NCI-H2171 treated with DMSO at 0.1 percent for 48 hours (cell line): ENCODE results near the gene CDC42BPA.
A peak's percentile ranks its signal among the peaks of the same experiment; 100 is the strongest.
"Not testable (repeated sequence)": the region's sequence is repeated elsewhere in the genome, so short reads cannot be mapped to it uniquely, and the experiment has no call there.

Experiments used
- DNase-seq: peaks from one replicate; lab custom pipeline; 2025; lab: John Stamatoyannopoulos, UW

CDC42BPA gene

DNA sequence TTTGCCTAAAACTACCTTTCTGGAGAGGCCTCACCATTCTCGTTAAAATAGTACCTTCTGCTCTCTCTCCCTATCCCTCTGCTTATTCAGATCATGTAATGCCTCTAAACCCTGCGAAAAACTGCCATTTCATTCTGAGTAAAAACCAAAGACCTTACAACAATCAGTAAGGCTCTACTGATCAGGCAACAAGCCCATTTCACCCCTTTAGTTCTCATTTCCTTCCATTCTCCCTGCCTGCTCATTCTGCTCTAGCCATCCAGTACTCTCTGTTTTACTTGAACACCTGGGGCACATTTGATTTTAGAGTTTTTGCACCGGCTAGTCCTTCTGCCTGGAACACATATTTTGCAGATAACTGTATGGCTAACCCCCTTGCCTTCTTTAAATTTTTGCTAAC lies 190.4 kb downstream of the CDC42BPA start:
- DNase-seq, result no peak

DNA sequence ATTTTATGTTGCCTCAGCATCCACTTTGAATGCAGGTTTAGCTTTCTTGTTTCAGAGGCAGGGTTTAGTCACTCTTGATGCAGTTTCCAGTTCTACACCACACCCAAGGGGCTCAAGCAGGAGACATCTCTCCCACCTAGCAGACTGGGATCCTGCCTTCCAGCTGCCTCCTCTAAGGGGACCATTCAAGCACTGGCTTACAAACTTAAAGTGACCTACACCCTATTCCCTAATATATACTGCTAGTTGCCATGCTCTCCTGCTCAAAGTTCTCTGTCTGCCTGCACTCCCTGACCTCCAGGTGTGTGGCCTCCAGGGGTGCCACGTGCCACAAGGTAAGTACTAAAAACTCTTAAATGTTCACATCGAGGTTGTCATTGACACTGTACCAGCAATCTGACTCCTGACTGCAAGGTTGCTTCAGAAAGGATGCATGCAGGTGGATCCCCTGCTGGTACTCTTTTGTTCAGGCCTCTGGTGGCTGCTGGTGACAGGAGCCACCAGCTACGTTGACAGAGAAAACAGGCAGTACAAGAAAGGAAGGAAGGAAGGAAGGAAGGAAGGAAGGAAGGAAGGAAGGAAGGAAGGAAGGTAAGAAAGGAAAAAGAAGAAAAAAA lies 192.3 kb downstream of the CDC42BPA start:
- DNase-seq, result no peak

DNA sequence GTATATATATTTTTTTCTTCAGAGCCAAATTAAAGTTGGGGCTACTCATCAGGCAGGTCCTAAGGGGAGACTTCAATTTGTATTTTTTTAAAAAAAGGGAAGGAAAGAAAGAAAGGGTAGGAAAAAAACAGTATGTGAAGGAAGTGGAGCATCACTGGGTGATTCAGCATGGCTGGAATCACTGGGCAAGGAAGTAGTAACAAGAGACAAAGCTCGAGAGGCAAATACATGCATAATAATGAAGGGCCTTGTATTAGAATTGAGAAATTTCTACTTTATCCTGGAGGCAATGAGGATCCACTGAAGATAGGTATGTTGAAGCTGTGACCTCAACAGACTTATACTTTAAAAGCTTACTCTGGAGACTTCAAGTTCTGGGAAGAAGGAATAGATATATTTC lies 193.8 kb downstream of the CDC42BPA start:
- DNase-seq, result no peak

DNA sequence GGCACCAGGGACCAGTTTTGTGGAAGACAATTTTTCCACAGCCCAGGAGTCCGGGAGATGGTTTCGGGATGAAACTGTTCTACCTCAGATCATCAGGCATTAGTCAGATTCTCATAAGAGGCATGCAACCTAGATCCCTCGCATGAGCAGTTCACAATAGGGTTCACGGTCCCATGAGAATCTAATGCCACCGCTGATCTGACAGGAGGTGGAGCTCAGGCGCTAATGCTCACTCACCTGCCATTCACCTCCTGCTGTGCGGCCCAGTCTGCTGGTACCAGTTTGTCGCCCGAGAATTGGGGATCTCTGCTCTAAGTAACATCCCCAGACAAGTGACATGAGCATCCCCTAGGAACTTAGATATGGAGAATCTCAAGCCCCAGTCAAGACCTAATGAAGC lies 197.5 kb downstream of the CDC42BPA start:
- peak; percentile 82 for DNase-seq

DNA sequence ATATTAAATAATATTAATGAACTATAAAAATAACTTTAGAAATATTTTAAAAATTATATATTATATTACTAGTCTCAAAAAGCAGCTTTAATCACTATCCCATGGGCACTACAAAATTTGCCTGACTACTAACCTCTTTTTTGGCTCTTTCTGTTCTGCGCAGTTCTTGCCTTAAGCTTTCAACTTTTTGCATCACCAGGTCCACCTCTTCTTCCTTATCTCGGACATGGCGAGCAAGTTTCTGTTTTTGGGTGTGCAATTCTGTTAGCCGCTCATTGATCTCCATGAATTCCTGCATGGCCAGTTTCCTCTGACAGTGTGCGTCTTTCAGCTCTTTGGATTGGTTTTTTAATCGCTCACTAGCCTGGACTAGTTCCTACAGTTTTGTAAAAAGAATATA lies 205.8 kb downstream of the CDC42BPA start:
- DNase-seq, result no peak

DNA sequence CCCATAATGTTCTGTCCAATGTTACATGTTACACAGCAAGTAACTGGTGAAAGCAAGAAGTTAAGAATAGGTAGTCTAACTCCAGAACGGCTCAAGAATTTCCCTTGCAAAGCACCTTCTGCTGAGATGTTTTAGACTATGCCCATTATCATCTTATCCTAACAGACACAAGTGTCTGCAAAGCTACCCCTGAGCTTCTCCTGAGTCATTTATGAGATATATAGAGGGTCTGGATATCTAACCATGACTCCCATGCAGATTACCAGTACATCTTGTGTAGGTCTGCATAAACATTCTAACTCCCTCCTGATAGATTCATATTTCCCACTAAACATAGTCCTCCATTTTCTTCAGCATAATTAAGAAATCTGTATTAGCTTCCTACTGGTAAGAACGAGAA lies 206.5 kb downstream of the CDC42BPA start:
- no peak for DNase-seq

DNA sequence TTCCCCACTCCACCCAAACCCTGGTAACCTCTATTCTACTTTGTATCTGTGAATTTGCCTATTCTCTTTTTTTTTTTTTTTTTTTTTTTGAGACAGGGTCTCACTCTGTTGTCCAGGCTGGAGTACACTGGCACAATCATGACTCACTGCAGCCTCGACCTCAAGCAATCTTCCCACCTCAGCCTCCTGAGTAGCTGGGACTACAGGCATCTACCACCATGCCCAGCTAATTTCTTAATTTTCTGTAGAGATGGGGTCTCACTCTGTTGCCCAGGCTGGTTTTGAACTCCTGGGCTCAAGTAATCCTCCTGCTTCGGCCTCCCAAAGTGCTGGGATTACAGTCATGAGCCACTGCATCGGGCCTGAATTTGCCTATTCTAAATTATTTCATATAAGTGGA lies 213.0 kb downstream of the CDC42BPA start:
- DNase-seq, result not testable (repeated sequence)

DNA sequence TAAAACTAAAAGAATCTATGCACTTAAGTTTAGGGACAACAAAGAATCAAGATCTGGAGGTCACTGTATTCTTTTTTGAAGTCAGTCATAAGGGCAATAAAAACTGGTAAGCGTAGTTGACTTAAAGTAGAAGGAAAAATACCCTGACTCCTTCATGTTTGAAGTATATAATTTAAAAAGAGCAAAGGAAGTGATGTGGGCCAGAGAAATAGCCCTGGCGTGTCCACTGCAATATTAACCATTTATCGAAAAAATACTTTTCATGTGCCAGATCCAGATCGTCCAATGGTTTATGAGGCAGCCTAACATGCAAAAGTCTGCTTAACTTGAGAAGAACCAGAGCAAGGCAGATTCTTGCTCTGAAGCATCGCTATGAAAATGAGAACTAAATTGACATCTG lies 216.2 kb downstream of the CDC42BPA start:
- no peak for DNase-seq

DNA sequence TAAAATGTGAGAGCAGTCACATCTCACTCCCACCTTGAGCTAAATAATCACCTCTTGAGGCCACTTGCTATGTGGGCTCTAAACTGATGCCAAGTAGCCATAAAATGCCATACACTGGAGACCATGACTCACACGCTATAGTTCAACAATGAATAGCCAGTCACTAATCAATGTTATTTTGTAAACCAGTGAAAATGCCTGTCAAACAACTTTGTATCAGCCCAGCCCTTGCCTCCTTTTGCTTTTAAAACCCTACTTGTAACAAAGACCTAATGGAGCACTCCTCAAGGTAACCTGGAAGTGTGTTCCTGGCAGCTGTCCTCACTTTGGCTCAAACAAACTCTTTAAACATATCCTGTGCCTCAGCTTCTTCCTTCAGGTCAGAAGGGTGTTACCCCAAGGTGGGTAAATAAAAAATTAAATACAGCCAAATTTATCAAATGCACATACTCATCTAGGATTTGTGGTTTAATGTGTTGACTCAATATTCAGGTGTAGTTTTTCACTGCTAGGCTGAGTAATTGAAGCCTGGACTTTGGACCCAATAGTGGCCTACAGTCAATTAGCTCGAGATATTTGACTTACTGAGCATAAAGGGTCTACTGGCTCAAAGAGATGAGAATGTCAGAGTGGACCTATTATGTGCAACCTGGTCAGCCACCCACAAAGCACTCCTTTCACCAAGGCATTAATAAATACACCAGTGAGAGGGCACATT lies 223.9 kb downstream of the CDC42BPA start:
- DNase-seq, result no peak

DNA sequence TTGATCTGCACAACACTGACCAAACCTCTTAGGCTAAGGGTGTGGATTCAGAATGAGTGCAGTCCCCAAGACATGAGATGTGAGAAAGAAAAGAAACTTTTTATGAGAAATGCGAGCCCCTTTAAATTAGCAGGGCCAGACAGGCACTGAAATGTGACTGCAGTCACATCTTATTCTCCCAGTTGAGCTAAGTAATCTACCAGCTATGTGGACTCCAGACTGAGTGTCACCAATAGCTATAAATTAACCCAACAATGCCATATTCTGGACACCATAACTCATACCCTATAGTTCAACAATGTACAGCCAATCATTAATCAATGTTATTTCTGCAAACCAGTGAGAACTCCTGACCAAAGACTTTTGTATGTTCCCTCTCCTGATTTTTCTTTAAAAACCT lies 225.0 kb downstream of the CDC42BPA start:
- no peak for DNase-seq

DNA sequence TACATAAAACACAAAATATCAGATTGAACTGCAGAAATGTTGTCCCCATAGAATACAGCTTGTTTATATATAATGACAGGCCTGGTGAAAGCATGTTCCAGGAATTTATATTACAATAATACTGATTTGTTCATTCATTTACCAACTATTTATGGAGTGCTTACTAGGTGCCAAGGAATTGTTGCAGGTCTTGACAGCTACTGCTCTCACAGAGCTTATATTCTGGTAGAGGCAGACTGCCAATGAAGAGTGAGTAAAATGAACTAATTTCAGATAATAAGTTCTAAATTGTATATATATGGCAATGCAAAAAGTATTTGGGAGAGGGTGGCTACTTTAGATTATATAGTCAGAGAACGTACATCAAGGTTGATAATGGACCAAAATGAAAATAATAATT lies 226.2 kb downstream of the CDC42BPA start:
- DNase-seq, result no peak

DNA sequence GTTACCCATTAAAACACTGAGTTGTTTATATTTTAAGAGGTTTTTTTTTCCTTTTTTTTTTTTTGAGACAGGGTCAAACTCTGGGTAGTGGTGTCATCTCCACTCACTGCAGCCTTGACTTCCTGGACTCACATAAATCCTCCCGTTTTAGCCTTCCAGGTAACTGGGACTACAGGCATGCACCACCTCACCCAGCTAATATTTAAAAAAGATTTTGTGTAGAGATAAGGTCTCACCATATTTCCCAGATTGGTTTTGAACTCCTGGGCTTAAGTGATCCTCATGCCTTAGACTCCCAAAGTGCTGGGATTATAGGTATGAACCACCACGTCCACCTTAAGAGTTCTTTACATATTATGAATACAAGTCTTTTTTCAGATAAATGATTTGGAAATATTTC lies 231.7 kb downstream of the CDC42BPA start:
- no peak for DNase-seq

DNA sequence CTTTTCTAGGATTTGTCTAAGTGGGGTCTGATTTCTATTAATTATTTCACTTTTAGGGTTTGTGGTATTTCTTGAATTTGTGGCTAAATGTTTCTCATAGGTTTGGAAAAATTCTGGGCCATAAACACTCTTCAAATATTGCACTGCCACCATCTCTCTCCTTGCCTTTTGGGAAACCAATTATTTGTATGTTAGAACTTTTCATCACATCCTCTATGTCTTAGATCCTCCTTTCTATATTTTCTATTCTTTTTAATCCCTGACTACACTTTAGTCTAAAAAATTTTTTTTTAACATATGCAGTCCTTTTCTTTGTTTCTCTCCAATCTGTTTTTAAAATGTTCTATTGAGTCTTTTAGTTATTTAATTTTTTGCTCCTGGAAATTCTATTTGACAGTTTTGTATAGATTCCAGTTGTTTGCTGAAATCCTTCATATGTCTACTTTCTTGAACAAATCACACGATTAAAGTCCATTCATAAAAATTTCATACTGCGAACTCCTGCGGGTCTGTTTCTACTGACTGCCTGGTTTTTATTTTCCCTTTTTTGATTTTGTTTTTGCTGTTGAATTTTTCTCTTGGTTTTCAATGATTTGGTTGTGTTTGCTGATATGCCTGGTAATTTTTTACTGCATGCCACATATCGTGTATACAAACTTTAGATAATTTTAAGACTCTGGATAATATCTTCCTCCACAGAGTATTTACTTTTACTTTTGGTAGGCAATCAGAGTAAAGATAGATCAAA lies 235.1 kb downstream of the CDC42BPA start:
- DNase-seq, result no peak

DNA sequence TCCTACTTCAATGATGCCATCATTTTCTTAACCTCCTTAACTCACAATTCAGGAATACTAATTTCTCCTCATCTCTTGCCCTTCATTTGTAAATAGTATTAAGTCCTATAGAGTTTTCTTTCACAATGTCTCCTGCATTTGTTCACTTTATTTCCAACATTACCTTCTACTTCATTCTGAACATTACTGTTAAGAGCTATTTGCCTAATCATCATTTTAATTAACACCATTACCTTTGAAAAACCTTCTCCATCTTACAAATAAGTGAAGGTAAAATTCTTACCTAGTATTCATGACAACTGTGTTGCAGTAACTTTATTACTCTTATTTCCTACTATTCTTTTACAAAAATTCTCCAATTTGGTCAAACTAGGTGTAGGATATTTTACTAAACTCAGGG lies 240.5 kb downstream of the CDC42BPA start:
- no peak for DNase-seq

DNA sequence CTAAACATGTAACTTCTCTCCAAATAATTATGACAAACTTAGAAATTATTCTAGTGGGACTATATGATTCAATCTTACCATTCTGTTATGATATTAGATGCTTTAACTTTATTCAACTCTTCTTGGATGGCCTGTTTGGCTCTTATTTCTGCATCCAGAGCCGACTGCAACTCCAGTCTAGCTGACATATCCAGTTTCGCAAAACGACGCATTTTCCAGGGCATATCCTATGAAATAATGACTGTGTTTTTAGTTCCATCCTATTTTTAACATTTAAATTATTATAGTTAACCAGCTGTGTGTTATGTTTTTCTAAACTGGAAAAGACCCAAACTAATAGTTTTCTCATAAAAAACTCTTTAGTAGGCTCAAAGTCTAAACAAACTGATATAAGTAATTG lies 244.5 kb downstream of the CDC42BPA start:
- DNase-seq, result no peak

DNA sequence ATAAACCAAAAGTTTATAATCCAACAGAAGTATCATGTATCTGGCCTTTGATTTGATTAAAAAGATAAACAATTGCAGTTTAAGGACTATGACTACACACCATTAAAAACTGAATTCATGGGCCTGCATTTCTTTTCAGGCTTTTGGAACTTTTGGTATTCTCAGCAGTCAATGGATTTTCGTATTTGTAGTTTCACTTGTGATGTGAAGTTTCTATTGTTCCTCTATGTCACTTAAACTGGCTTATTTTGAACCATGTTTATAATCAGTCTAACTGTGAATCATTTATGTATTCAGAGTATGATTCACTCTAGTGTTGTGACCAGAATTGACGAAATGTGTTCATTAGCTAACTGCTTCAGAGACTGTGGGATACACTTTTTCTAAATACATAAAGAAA lies 245.3 kb downstream of the CDC42BPA start:
- DNase-seq, result no peak

DNA sequence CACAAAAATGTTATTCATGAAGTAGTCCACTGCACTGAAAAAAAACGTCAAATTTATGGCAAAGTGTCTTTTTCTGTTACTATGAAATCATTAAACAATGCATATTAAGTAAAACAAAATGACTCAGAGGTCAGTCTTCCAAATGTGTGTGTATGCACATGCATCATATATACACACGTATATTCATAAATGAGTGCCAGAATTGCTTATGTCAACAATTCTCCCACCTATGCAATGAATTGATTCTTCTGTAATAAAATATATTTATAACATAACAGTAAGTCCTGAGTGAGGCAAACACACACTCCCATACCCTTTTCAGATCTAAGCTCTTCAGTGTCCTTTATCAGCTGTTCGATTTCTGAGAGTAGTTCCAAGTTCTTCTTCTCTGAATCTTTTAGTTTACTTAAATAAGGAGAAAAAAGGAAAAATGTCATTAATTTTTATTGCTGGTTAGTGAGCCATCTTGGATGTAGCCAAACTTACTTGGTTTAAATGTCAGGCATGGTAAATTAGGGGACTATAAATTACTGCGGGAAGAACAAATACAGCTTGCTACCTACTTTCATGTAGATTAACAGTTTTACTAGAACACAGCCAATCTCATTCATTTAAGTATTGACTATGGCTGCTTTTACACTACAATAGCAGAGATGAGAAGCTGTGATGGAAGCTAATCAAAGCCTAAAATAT lies 246.3 kb downstream of the CDC42BPA start:
- DNase-seq, result no peak

DNA sequence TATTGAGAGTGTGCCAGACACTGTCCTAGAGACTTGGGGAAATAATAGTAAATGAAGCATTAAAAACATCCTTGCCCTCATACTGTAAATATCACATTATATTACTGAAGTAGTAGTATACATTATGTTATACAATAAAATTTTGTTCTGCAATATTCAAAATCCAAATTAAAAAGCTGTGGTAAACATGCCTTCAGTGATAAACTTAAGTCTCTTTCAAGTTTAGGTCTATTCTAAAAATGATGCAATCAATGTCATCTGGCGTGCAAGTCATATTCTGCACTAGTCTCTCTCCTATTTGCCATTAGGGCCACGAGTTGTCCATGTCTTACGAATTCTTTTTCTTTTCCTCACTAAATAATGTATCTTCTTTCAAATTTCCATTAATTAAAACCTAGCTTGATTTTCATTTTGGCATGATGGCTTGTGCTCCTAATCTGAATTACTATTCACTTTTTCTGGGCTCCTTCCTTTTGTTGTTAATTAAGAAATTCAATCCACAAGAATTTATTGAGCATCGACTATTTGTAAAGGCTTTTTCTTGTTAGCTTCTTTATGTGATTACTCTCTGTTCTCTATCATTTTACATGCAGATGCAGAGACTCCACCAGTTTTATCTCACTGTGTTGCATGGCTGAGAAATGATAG lies 247.5 kb downstream of the CDC42BPA start:
- DNase-seq, result no peak

DNA sequence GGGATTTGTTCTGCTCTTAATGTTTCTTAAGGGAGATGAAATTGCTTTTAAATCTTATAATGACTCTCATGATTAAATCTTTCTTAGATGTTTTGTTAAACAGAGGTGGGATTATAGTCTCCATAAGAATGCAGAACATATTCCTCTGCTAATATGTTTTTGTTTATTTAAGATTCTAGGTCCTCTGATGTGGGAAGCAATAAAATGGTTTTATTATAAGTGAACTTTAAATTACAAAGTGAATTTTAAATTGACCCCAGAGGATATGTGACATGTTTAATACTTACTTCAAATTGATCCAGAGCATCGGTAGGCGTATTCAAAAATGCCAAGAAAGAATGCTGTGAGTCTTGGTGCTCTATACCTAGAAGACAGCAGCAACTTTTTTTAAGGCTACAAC lies 248.8 kb downstream of the CDC42BPA start:
- no peak for DNase-seq

DNA sequence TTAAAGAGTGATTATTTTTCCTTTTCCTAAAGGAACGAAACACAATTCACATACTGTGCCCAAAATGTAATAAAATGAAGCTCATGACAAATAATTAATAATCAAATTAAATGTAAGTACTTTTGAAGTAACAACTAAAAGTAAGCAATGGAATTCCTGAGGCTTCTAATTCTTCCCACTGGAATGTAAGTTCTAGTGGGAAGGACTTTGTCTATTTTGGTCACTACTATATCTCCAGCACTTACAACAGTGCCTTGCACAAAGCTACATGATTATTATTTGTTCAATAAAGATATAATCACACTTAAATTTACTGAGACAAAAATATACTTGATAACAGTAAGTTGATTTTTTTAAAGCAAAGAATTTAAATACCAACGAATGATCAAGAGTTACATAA lies 249.4 kb downstream of the CDC42BPA start:
- DNase-seq, result no peak

DNA sequence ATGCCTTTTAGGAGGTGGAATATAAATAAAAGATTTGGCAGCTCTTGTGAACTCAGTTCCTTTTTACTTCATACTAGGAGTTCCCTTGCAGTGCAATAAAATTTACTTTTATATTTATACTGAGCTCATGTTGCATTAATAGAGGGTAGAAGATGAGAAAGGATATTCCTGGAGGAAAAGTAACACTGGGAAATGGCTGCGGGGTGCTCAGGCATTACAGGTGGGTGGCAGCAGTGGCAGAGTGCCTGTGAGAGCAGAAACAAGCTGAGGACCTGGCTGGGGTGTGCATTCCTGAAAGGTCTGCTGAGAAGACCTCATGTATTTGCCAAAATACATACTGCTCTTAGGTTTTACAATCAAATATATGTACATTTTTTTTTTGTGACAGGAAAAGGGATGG lies 251.3 kb downstream of the CDC42BPA start:
- DNase-seq, result no peak

DNA sequence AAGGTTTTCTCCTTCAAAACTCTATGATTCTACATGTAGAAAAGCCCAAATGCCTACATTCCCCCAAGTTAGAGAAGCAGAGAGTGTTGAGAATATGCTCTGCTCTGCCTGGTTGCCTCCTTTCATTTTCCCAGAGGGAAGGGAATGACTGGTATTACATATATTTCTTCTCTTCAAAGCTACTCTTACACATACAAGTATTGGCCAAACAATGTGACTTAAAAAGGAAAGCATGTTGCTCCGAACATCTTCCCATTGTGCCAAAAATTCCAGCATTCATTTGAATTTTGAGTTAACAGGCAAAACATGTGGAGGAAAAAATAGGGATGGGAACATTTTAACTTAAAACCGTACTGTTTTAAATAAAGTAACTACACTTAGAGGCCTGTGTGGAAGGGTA lies 253.0 kb downstream of the CDC42BPA start:
- DNase-seq, result no peak
